Left lung (tissue), 10 donors: ENCODE measurements around the gene PLD2. TPM values are rescaled to one million over a fixed set of nuclear protein-coding genes. Genes with fewer than 3 reads are reported as not detected.

Experiments
- ATAC-seq: fragments of 200-7000 bp; cut with Tn5 transposase; one replicate; pipeline ENCODE4 v1.9.1; 2020; ENCODE audit warnings: moderate library complexity
- DNase-seq, 4 donors: peaks; one replicate each; pipeline ENCODE4 v3.0.0-alpha.2; 2013 to 2020
- H3K27ac ChIP-seq, 2 donors: fragments of 200-600 bp; sonication (generic) in 1 of 2; one replicate each; pipeline versions ENCODE4 v1.5.0 to v1.8.0; 2020 to 2021
- H3K27me3 ChIP-seq, 2 donors: fragments of 200-600 bp; sonication (generic) in 1 of 2; one replicate each; pipeline versions ENCODE4 v1.5.0 to v1.8.0; 2020 to 2021
- H3K36me3 ChIP-seq, 2 donors: fragments of 200-600 bp; sonication (generic) in 1 of 2; one replicate each; pipeline versions ENCODE4 v1.5.0 to v1.8.0; 2020 to 2021
- H3K4me1 ChIP-seq, 2 donors: fragments of 200-600 bp; one replicate each; pipeline ENCODE4 v1.8.0; 2021
- H3K4me3 ChIP-seq, 2 donors: fragments of 200-600 bp; sonication (generic) in 1 of 2; one replicate each; pipeline versions ENCODE4 v1.5.0 to v1.8.0; 2020 to 2021; ENCODE audit warnings: mild to moderate bottlenecking in 1 of 2
- H3K9me3 ChIP-seq, 2 donors: fragments of 200-600 bp; sonication (generic) in 1 of 2; one replicate each; pipeline versions ENCODE4 v1.5.0 to v1.8.0; 2020 to 2021
- CTCF ChIP-seq, 2 donors: fragments of 200-600 bp; sonication (generic) in 1 of 2; IDR thresholded peaks; one replicate each; pipeline versions ENCODE4 v1.5.0 to v1.8.0; 2021; ENCODE audit warnings: antibody characterized with exemption in 2 of 2
- intact Hi-C, 2 donors: fragments of 100-400 bp; cut with DNase I; formaldehyde crosslinking; loops; one replicate each; pipeline versions ENCODE4 v1.11.2 to v1.14.2; 2022
- polyA plus RNA-seq, 6 donors: library from polyadenylated mRNA; unstranded; fragments of 120-200 nt; gene quantifications; one replicate each; pipeline ENCODE4 v1.2.1, GENCODE V29; 2013; ENCODE audit not compliant: insufficient read length in 6 of 6
- total RNA-seq, 2 donors: library from RNA; stranded (reverse); fragmentation: NEBNext Ultra II Directional; extraction: Animal tissue kit (Norgen Biotek cat#: 25700); gene quantifications; one replicate each; pipeline ENCODE4 v1.2.1, GENCODE V29; 2021
- donor health status: DM: no; HTN: yes; CAD: no.
- donor health status: DM: no; HTN: no; CAD: no.

PLD2 gene
- total and polyA plus RNA-seq, 8 donors = 30.0 to 70.0 (median 59.0) TPM

GRCh38 chr17:4840893-4841242, 33.9 kb downstream of the PLD2 start:
- Histone ChIP-seq H3K27ac (peak overlapping the region in 1 of 2 donors; percentile 33), H3K9me3 (no peaks in the 10 kb centered on the region), H3K27me3 (no peaks in the 10 kb centered on the region), H3K4me3 (no peak overlapping the region), H3K4me1 (peaks cover 16 to 76% of the 10 kb centered on the region in 2 donors), H3K36me3 (peaks cover 0 to 11% of the 10 kb centered on the region in 2 donors)
- intact Hi-C loops = no loop called here
- ATAC-seq (no peak), DNase-seq (no peak)
- TF ChIP-seq CTCF (IDR thresholded peaks at IDR 0.05) = no peak

GRCh38 chr17:4842376-4842775, 35.4 kb downstream of the PLD2 start:
- Histone ChIP-seq H3K4me3 (no peak overlapping the region), H3K27ac (peak overlapping the region in 1 of 2 donors; percentile 81), H3K9me3 (no peaks in the 10 kb centered on the region), H3K4me1 (peaks cover 10 to 70% of the 10 kb centered on the region in 2 donors), H3K27me3 (no peaks in the 10 kb centered on the region), H3K36me3 (peaks cover 0 to 11% of the 10 kb centered on the region in 2 donors)
- no peak for TF ChIP-seq CTCF (IDR thresholded peaks at IDR 0.05)
- no peak for ATAC-seq
- DNase-seq = no peak
- intact Hi-C loops = no loop called here

GRCh38 chr17:4843321-4844000, 36.5 kb downstream of the PLD2 start:
- DNase-seq (no peak), ATAC-seq (no peak)
- Histone ChIP-seq H3K9me3 (no peaks in the 10 kb centered on the region), H3K27ac (peak overlapping the region in 1 of 2 donors; percentile 81), H3K36me3 (peaks cover 0 to 2% of the 10 kb centered on the region in 2 donors), H3K27me3 (no peaks in the 10 kb centered on the region), H3K4me1 (peaks cover 3 to 65% of the 10 kb centered on the region in 2 donors), H3K4me3 (no peak overlapping the region)
- no peak for TF ChIP-seq CTCF (IDR thresholded peaks at IDR 0.05)
- intact Hi-C loops = no loop called here

GRCh38 chr17:4845118-4845517, 38.2 kb downstream of the PLD2 start:
- Histone ChIP-seq H3K36me3 (no peaks in the 10 kb centered on the region), H3K4me3 (no peak overlapping the region), H3K27ac (peak overlapping the region in 1 of 2 donors; percentile 81), H3K4me1 (peaks cover 3 to 75% of the 10 kb centered on the region in 2 donors), H3K9me3 (no peaks in the 10 kb centered on the region), H3K27me3 (no peaks in the 10 kb centered on the region)
- intact Hi-C loops = no loop called here
- DNase-seq (no peak), ATAC-seq (peak; percentile 59)
- no peak for TF ChIP-seq CTCF (IDR thresholded peaks at IDR 0.05)

GRCh38 chr17:4846635-4847390, 39.9 kb downstream of the PLD2 start:
- no peak for TF ChIP-seq CTCF (IDR thresholded peaks at IDR 0.05)
- Histone ChIP-seq H3K36me3 (no peaks in the 10 kb centered on the region), H3K27me3 (no peaks in the 10 kb centered on the region), H3K9me3 (no peaks in the 10 kb centered on the region), H3K27ac (no peak overlapping the region), H3K4me1 (peaks cover 8 to 84% of the 10 kb centered on the region in 2 donors), H3K4me3 (no peak overlapping the region)
- ATAC-seq (no peak), DNase-seq (no peak)
- intact Hi-C loops = no loop called here
